Spinal cord (tissue), 10 donors: Measurements from ENCODE around the gene SERP2. TPM values are rescaled to one million over a fixed set of nuclear protein-coding genes. Genes with fewer than 3 reads are reported as not detected.
A peak's percentile ranks its signal among the peaks of the same experiment; 100 is the strongest.

ENCODE experiments used
- DNase-seq, 6 donors: peaks; one replicate each; pipeline versions ENCODE4 v3.0.0 to v3.0.0-alpha.2; 2013 to 2015; ENCODE audit warnings: low spot score in 6 of 6, low read depth in 4 of 6
- H3K27ac ChIP-seq: one replicate; pipeline ENCODE4 v1.5.1; 2013; ENCODE audit warnings: low read depth, low read length, control low read depth
- H3K27me3 ChIP-seq: one replicate; pipeline ENCODE4 v1.6.1; 2013; ENCODE audit warnings: low read length; ENCODE audit not compliant: control insufficient read depth, insufficient read depth
- H3K36me3 ChIP-seq: one replicate; pipeline ENCODE4 v1.6.1; 2013; ENCODE audit warnings: low read length; ENCODE audit not compliant: control insufficient read depth, insufficient read depth
- H3K4me1 ChIP-seq: one replicate; pipeline ENCODE4 v1.6.1; 2013; ENCODE audit warnings: low read length; ENCODE audit not compliant: control insufficient read depth, insufficient read depth
- H3K4me3 ChIP-seq: one replicate; pipeline ENCODE4 v1.5.1; 2013; ENCODE audit warnings: low read depth, low read length, control low read depth
- H3K9me3 ChIP-seq: one replicate; pipeline ENCODE4 v1.6.1; 2013; ENCODE audit warnings: low read length; ENCODE audit not compliant: control insufficient read depth, insufficient read depth
- WGBS: methylation state at CpG from one replicate; pipeline ENCODE4 v1.1.5; 2013; ENCODE audit warnings: missing lambda C conversion rate; ENCODE audit not compliant: insufficient coverage; 5-methylcytosine and 5-hydroxymethylcytosine counted together
- polyA plus RNA-seq, 2 donors: library from polyadenylated mRNA; unstranded; fragments of 120-200 nt; gene quantifications; one replicate each; pipeline ENCODE4 v1.2.1, GENCODE V29; 2013; ENCODE audit not compliant: insufficient read length in 2 of 2
- total RNA-seq, 2 donors: library from RNA; depleted of rRNA in 1 of 2; stranded (reverse); fragments of 120-200 nt in 1 of 2; fragments of >200 nt in 1 of 2; gene quantifications; one replicate each; pipeline versions ENCODE4 v1.2.3 to v1.2.4, GENCODE V29; 2013 to 2014
- donor health status: healthy.

Gene SERP2
- total and polyA plus RNA-seq, 4 donors = 24.9 to 49.9 (median 38.1) TPM

GRCh38 chr13:44352671-44353070 is 21.0 kb upstream of the SERP2 start:
- no CpG with 5 or more reads among the region's 2 CpGs for WGBS
- Histone ChIP-seq H3K27me3 (no peaks in the 10 kb centered on the region), H3K4me3 (no peak overlapping the region), H3K36me3 (no peaks in the 10 kb centered on the region), H3K9me3 (no peaks in the 10 kb centered on the region), H3K4me1 (no peaks in the 10 kb centered on the region), H3K27ac (no peak overlapping the region)
- no peak for DNase-seq

- no peaks in the 10 kb centered on the region for H3K36me3 ChIP-seq
- no peak for DNase-seq
- no peaks in the 10 kb centered on the region for H3K27me3 ChIP-seq
- H3K4me3 ChIP-seq = no peak overlapping the region
- H3K9me3 ChIP-seq = no peaks in the 10 kb centered on the region
- 83% methylated on average over 1 of the region's 1 CpG for WGBS
- no peak overlapping the region for H3K27ac ChIP-seq
- H3K4me1 ChIP-seq = no peaks in the 10 kb centered on the region
These were observed 19.3 kb upstream of the SERP2 start for GRCh38 chr13:44354331-44354730.

- Histone ChIP-seq H3K4me3 (no peak overlapping the region), H3K4me1 (no peaks in the 10 kb centered on the region), H3K9me3 (no peaks in the 10 kb centered on the region), H3K36me3 (no peaks in the 10 kb centered on the region), H3K27me3 (no peaks in the 10 kb centered on the region), H3K27ac (no peak overlapping the region)
- 80% methylated on average over 1 of the region's 3 CpGs for WGBS
- DNase-seq = no peak
These were observed 18.7 kb upstream of the SERP2 start for GRCh38 chr13:44354884-44355283.

DNA sequence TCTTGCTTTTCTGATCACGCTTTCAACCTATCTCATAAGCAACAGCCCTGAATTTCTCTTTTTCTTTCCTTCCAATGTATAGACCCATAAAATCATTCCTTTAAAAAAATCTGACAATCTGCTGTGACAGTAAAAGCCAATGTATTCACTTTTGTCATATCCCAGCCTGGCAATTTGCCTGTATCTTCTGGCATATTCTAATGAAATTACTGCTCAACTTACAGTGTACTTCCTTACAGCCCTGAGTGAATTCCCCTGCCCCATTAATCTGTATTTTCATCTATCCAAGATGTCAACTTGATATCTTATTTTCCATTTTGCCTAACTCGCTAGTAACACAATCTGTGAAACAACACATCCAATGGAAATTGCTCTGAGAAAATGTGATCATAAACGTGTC is 18.0 kb upstream of the SERP2 start:
- Histone ChIP-seq H3K4me1 (no peaks in the 10 kb centered on the region), H3K9me3 (no peaks in the 10 kb centered on the region), H3K27me3 (no peaks in the 10 kb centered on the region), H3K4me3 (no peak overlapping the region), H3K27ac (no peak overlapping the region), H3K36me3 (no peaks in the 10 kb centered on the region)
- DNase-seq = peak in 2 of 6 donors; percentile 36 to 47
- WGBS = 89% methylated on average over 1 of the region's 3 CpGs

DNA sequence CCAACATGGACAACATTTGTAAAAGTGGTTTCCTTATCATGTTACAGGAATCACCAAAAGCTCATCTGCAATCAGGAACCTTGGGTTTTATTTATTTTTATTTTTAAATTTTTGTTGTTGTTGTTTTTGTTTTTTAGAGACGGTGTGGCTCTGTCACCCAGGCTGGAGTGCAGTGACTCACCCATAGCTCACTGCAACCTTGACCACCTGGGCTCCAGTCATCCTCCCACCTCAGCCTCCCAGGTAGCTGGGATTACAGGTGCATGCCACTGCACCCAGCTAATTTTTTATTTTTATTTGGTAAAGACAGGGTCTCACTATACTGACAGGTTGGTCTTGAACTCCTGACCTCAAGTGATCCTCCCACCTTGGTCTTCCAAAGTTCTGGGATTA is 13.6 kb upstream of the SERP2 start:
- no peak overlapping the region for H3K4me3 ChIP-seq
- no peak for DNase-seq
- no peak overlapping the region for H3K27ac ChIP-seq
- H3K27me3 ChIP-seq = no peaks in the 10 kb centered on the region
- H3K4me1 ChIP-seq = peaks cover 3% of the 10 kb centered on the region
- no peaks in the 10 kb centered on the region for H3K9me3 ChIP-seq
- no peaks in the 10 kb centered on the region for H3K36me3 ChIP-seq
- WGBS = no CpG with 5 or more reads among the region's 1 CpG

- Histone ChIP-seq H3K9me3 (no peaks in the 10 kb centered on the region), H3K27me3 (no peaks in the 10 kb centered on the region), H3K4me3 (no peak overlapping the region), H3K4me1 (peaks cover 3% of the 10 kb centered on the region), H3K36me3 (no peaks in the 10 kb centered on the region), H3K27ac (no peak overlapping the region)
- 74% methylated on average over 7 of the region's 11 CpGs for WGBS
- DNase-seq = no peak
These were observed 11.1 kb upstream of the SERP2 start for GRCh38 chr13:44362394-44363040.

DNA sequence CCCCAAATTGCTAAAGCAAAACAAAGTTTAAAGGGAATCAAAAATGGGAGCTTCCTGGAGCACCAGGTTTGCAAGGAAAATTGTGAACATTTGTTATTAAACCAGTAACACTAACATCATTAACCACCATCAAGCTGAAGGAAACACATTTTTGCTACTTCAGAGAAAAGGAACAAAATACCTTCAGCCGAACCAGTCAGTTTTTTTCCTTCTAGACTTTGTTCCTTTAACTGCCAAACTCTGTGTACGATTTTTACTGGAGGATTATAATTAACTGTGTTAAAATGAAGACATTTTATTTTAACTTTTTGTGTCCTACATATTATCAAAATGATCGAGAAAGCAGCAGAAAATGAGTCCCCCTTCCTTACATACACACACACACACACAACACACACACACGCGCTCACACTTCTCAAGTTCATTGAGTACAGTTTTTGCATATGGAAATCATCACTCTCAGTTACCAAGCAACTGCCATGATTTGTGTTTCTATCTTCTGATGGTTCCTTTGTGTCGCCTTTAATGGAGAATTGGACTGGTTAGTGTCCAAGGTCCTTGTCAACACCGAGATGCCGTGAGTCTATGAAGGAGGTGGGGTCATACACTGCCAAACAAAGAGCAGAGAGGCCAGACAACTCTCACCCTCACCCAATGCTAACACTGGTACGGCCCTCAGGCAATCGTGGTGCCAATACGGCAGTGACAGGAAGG is 9.8 kb upstream of the SERP2 start:
- no peaks in the 10 kb centered on the region for H3K27me3 ChIP-seq
- peaks cover 3% of the 10 kb centered on the region for H3K4me1 ChIP-seq
- no peaks in the 10 kb centered on the region for H3K9me3 ChIP-seq
- no peaks in the 10 kb centered on the region for H3K36me3 ChIP-seq
- DNase-seq = peak in 2 of 6 donors; percentile 19 to 51
- H3K27ac ChIP-seq = no peak overlapping the region
- no peak overlapping the region for H3K4me3 ChIP-seq
- no CpG with 5 or more reads among the region's 11 CpGs for WGBS

DNA sequence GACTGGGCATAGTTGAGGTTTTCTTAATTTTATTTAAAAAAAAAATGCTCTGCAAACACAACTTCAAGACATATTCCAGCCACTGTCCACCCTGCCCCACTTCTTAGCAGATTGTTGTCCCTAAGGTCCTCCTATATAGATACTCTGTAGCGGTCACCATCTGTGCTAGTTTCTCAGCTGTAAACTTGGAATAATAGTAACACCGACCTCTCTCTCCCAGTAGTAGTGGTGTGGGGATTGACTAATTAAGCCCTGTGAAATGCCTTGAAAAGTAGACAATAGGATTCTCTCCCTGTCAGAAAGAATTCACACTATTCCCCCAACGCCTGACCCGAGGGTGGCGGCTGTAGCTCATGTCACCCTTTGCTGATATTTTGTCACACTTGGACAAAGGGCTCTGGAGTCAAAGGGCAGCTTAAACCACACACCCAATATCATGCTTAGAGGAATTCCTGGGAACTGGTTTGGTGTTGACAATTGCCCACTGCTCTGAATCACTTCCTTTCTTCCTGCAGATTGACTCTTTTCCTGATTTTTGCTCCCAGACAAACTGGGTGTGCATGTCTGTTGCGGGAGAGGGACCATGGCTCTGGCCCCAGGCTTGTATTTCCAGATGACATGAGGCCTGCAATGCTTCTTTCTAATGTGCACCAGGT is 9.2 kb upstream of the SERP2 start:
- DNase-seq = no peak
- Histone ChIP-seq H3K36me3 (no peaks in the 10 kb centered on the region), H3K4me1 (peaks cover 3% of the 10 kb centered on the region), H3K9me3 (no peaks in the 10 kb centered on the region), H3K27me3 (no peaks in the 10 kb centered on the region), H3K27ac (no peak overlapping the region), H3K4me3 (no peak overlapping the region)
- WGBS = 40% methylated on average over 2 of the region's 6 CpGs

- 92% methylated on average over 2 of the region's 3 CpGs for WGBS
- H3K36me3 ChIP-seq = no peaks in the 10 kb centered on the region
- H3K27ac ChIP-seq = no peak overlapping the region
These were observed 8.6 kb upstream of the SERP2 start for GRCh38 chr13:44365008-44365407.

DNA sequence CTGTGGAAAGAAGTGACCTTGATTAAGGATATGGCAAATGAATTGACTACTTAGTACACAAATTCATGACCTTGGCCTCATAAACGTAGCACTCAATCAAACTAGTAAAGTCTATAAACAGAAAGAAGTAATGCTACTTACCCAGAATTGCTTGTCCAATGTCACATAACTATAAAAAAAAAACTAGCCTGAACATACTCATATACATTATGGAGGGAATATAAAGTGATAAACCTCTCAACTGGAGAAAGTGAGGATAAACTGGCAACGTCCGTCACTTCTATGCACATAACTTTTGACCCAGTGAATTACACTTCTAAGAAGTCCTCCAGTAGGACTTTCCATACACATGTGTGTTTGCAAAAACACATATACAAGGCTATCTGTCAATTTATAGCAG is 7.7 kb upstream of the SERP2 start:
- no peaks in the 10 kb centered on the region for H3K9me3 ChIP-seq
- no peaks in the 10 kb centered on the region for H3K27me3 ChIP-seq
- WGBS = no CpG with 5 or more reads among the region's 3 CpGs
- H3K4me3 ChIP-seq = no peak overlapping the region
- peaks cover 3% of the 10 kb centered on the region for H3K4me1 ChIP-seq
- no peaks in the 10 kb centered on the region for H3K36me3 ChIP-seq
- no peak for DNase-seq
- H3K27ac ChIP-seq = no peak overlapping the region

More at GRCh38 chr13:44365008-44365407, 8.6 kb upstream of the SERP2 start:
- Histone ChIP-seq H3K9me3 (no peaks in the 10 kb centered on the region), H3K27me3 (no peaks in the 10 kb centered on the region), H3K4me1 (peaks cover 3% of the 10 kb centered on the region), H3K4me3 (no peak overlapping the region)
- DNase-seq = no peak
